Endodermal cell (in vitro differentiated cells): ENCODE measurements around the gene NFATC2IP. TPM values are rescaled to one million over a fixed set of nuclear protein-coding genes. Genes with fewer than 3 reads are reported as not detected.

ENCODE experiments used
- DNase-seq: peaks from one replicate; pipeline ENCODE4 v3.0.0-alpha.2; 2017
- H3K27ac ChIP-seq: 2 replicates; pipeline ENCODE4 v1.5.1; 2013; ENCODE audit warnings: mild to moderate bottlenecking, low read depth, low read length, moderate library complexity
- H3K27me3 ChIP-seq: 2 replicates; pipeline ENCODE4 v1.6.1; 2013; ENCODE audit warnings: mild to moderate bottlenecking, low read length, moderate library complexity; ENCODE audit not compliant: insufficient read depth, control insufficient read depth, poor library complexity, severe bottlenecking
- H3K36me3 ChIP-seq: 2 replicates; pipeline ENCODE4 v1.7.0; 2013; ENCODE audit warnings: mild to moderate bottlenecking, low read length, moderate library complexity; ENCODE audit not compliant: control insufficient read depth, insufficient read depth
- H3K4me1 ChIP-seq: one replicate; pipeline ENCODE4 v1.7.0; 2013; ENCODE audit warnings: low read length; ENCODE audit not compliant: control insufficient read depth, insufficient read depth
- H3K4me3 ChIP-seq: 2 replicates; pipeline ENCODE4 v1.5.1; 2013; ENCODE audit warnings: mild to moderate bottlenecking, low read length, moderate library complexity
- H3K9ac ChIP-seq: 2 replicates; pipeline ENCODE4 v1.6.1; 2013; ENCODE audit warnings: mild to moderate bottlenecking, low read length, moderate library complexity; ENCODE audit not compliant: poor library complexity, severe bottlenecking; ENCODE audit errors: extremely low read depth
- H3K9me3 ChIP-seq: 2 replicates; pipeline ENCODE4 v1.6.1; 2013; ENCODE audit warnings: mild to moderate bottlenecking, low read length, moderate library complexity; ENCODE audit not compliant: control insufficient read depth
- H3K27ac Mint-ChIP-seq: 2 replicates; pipeline ENCODE4 v1.8.0; 2020; ENCODE audit warnings: mixed read lengths
- H3K27me3 Mint-ChIP-seq: 2 replicates; pipeline ENCODE4 v1.8.0; 2021; ENCODE audit warnings: mild to moderate bottlenecking, mixed read lengths; ENCODE audit not compliant: insufficient read depth
- H3K36me3 Mint-ChIP-seq: 2 replicates; pipeline ENCODE4 v1.8.0; 2020; ENCODE audit warnings: low read depth, mixed read lengths
- H3K4me1 Mint-ChIP-seq: 2 replicates; pipeline ENCODE4 v1.8.0; 2020; ENCODE audit warnings: mixed read lengths
- H3K4me3 Mint-ChIP-seq: 2 replicates; pipeline ENCODE4 v1.8.0; 2020; ENCODE audit warnings: mild to moderate bottlenecking, moderate library complexity, mixed read lengths
- H3K9me3 Mint-ChIP-seq: 2 replicates; pipeline ENCODE4 v1.8.0; 2020; ENCODE audit warnings: mild to moderate bottlenecking, mixed read lengths
- WGBS, 2 experiments: methylation state at CpG; one replicate each; pipeline versions ENCODE4 v1.1.5 to v1.1.7; 2013; ENCODE audit warnings: missing lambda C conversion rate in 2 of 2, mixed read lengths in 1 of 2; ENCODE audit not compliant: insufficient coverage in 1 of 2, insufficient read length in 1 of 2; 5-methylcytosine and 5-hydroxymethylcytosine counted together
- total RNA-seq, 2 donors: library from RNA; stranded (reverse); fragmentation: NEBNext Ultra II Directional in 1 of 2; extraction: Animal tissue kit (Norgen Biotek cat#: 25700) in 1 of 2; gene quantifications; 2 replicates in 1 of 2; 3 replicates in 1 of 2; pipeline ENCODE4 v1.2.1, GENCODE V29; 2021
- TF ChIP-seq, protein P1 (sequence below): fragments of 200-600 bp; sonication (generic); conservative IDR thresholded peaks from 2 replicates; pipeline ENCODE4 v1.5.0; 2021; ENCODE audit warnings: antibody characterized with exemption, mild to moderate bottlenecking

The NFATC2IP gene
- total RNA-seq, 2 donors from 2014 or later, result 63.7 to 65.4 TPM

DNA sequence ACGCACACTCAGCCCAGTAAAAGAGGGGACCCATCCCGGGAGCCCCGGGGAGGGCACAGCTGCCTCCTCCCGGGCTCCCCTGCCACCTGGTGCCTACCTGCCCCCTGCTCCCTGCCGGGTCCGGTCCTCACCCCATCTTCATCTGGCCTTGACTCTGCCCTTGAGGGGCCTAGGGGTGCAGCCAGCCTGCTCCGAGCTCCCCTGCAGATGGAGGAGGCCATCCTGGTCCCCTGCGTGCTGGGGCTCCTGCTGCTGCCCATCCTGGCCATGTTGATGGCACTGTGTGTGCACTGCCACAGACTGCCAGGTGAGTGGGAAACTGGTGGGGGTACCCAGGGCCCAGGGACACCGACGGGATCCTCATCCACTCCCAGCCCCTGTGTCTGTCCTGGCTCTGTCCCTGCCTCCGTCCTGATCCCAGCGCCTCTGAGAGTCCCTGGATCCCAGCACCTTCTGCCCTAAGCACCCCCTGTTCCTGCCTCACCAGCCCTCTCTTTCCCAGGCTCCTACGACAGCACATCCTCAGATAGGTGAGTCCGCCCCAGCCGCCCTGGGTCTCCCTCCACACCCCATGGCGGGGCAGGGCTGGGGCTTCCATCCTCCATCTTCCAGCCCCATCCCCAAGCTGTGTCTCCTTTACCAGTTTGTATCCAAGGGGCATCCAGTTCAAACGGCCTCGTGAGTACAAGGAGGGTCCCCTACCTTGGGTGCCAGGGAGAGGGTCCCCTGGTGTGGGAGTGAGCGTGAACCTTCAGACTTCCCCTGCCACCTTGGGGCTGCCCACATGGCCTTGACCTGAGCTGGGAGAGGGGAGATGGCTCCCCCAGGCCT, 34.7 kb downstream of the NFATC2IP start:
- H3K27ac Mint-ChIP-seq, result no peak overlapping the region
- no peaks in the 10 kb centered on the region for H3K27me3 ChIP-seq
- H3K9me3 ChIP-seq, result no peaks in the 10 kb centered on the region
- H3K36me3 ChIP-seq, result peaks cover 27% of the 10 kb centered on the region
- peaks cover 62% of the 10 kb centered on the region for H3K36me3 Mint-ChIP-seq
- no peaks in the 10 kb centered on the region for H3K27me3 Mint-ChIP-seq
- H3K9ac ChIP-seq, result no peak overlapping the region
- peaks cover 5% of the 10 kb centered on the region for H3K9me3 Mint-ChIP-seq
- TF ChIP-seq, protein P1, sequence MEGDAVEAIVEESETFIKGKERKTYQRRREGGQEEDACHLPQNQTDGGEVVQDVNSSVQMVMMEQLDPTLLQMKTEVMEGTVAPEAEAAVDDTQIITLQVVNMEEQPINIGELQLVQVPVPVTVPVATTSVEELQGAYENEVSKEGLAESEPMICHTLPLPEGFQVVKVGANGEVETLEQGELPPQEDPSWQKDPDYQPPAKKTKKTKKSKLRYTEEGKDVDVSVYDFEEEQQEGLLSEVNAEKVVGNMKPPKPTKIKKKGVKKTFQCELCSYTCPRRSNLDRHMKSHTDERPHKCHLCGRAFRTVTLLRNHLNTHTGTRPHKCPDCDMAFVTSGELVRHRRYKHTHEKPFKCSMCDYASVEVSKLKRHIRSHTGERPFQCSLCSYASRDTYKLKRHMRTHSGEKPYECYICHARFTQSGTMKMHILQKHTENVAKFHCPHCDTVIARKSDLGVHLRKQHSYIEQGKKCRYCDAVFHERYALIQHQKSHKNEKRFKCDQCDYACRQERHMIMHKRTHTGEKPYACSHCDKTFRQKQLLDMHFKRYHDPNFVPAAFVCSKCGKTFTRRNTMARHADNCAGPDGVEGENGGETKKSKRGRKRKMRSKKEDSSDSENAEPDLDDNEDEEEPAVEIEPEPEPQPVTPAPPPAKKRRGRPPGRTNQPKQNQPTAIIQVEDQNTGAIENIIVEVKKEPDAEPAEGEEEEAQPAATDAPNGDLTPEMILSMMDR, result no peak
- no peak for DNase-seq
- H3K4me3 Mint-ChIP-seq, result no peak overlapping the region
- no peak overlapping the region for H3K4me3 ChIP-seq
- no peak overlapping the region for H3K27ac ChIP-seq
- H3K4me1 Mint-ChIP-seq, result no peaks in the 10 kb centered on the region
- WGBS, 2 experiments, result 93 to 96% methylated on average over 7 to 19 of the region's 19 CpGs
- no peaks in the 10 kb centered on the region for H3K4me1 ChIP-seq

DNA sequence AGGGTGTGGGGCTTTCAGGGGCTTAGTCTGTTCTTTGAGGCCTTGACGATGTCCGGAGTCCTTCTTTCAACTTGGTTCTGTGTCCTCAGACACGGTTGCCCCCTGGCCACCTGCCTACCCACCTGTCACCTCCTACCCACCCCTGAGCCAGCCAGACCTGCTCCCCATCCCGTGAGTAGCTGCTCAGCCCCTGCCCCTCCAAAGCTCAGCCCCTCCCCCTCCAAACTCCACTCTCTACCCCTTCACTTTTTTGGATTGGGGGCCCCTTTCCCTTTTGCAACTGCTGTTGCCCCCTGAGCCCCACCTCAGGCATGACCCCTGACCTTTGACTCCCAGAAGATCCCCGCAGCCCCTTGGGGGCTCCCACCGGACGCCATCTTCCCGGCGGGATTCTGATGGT, 35.3 kb downstream of the NFATC2IP start:
- Histone ChIP-seq H3K36me3 (peaks cover 25% of the 10 kb centered on the region), H3K27me3 (no peaks in the 10 kb centered on the region), H3K4me1 (no peaks in the 10 kb centered on the region), H3K27ac (no peak overlapping the region), H3K4me3 (no peak overlapping the region), H3K9ac (no peak overlapping the region), H3K9me3 (no peaks in the 10 kb centered on the region)
- Mint-ChIP-seq H3K4me3 (no peak overlapping the region), H3K36me3 (peaks cover 59% of the 10 kb centered on the region), H3K27me3 (no peaks in the 10 kb centered on the region), H3K9me3 (peaks cover 5% of the 10 kb centered on the region), H3K27ac (no peak overlapping the region), H3K4me1 (no peaks in the 10 kb centered on the region)
- TF ChIP-seq, protein P1, result no peak
- 92 to 93% methylated on average over 3 to 9 of the region's 9 CpGs for WGBS, 2 experiments
- DNase-seq, result no peak

DNA sequence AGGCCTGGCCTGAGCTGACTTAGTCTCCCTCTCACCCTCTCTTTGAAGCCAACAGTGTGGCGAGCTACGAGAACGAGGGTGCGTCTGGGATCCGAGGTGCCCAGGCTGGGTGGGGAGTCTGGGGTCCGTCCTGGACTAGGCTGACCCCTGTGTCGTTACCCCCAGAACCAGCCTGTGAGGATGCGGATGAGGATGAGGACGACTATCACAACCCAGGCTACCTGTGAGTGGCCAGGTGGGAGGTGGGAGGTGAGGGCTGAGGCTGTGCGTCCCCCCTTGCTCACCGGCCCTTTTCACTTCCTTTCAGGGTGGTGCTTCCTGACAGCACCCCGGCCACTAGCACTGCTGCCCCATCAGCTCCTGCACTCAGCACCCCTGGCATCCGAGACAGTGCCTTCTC, 35.8 kb downstream of the NFATC2IP start:
- Mint-ChIP-seq H3K9me3 (peaks cover 5% of the 10 kb centered on the region), H3K27me3 (no peaks in the 10 kb centered on the region), H3K4me3 (no peak overlapping the region), H3K36me3 (peaks cover 55% of the 10 kb centered on the region), H3K4me1 (no peaks in the 10 kb centered on the region), H3K27ac (no peak overlapping the region)
- DNase-seq, result no peak
- TF ChIP-seq, protein P1, result no peak
- Histone ChIP-seq H3K9me3 (no peaks in the 10 kb centered on the region), H3K27me3 (no peaks in the 10 kb centered on the region), H3K36me3 (peaks cover 20% of the 10 kb centered on the region), H3K27ac (no peak overlapping the region), H3K4me3 (no peak overlapping the region), H3K9ac (no peak overlapping the region), H3K4me1 (no peaks in the 10 kb centered on the region)
- WGBS, 2 experiments, result 90 to 94% methylated on average over 10 to 13 of the region's 13 CpGs
